Hematopoietic multipotent progenitor cell treated with erythropoietin and hydrocortisone succinate and interleukin-3 and kit ligand, for 8 days (in vitro differentiated cells): ENCODE data around the gene CMSS1.

Source experiments
- DNase-seq: peaks from one replicate; pipeline ENCODE4 v3.0.0-alpha.2; 2015

The CMSS1 gene

DNA sequence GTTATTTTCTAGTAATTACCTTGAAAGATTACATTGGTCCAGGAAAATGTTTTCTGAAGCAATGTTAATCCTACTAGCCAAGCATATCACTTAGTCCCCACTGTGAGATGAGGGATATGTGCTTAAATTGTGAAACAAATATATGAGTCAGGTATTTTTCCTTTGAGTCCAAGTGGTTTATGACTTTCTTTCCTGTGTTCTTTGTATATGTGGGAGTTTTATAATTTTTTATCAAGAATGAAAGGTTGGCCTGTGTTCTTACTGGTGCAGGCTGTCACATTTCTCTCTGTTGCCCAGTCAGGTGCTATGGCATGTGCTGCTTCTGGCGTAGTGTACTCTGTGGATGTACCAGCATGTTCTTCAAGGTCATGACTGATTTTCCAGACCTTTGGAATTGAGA, 147.4 kb downstream of the CMSS1 start:
- no peak for DNase-seq

DNA sequence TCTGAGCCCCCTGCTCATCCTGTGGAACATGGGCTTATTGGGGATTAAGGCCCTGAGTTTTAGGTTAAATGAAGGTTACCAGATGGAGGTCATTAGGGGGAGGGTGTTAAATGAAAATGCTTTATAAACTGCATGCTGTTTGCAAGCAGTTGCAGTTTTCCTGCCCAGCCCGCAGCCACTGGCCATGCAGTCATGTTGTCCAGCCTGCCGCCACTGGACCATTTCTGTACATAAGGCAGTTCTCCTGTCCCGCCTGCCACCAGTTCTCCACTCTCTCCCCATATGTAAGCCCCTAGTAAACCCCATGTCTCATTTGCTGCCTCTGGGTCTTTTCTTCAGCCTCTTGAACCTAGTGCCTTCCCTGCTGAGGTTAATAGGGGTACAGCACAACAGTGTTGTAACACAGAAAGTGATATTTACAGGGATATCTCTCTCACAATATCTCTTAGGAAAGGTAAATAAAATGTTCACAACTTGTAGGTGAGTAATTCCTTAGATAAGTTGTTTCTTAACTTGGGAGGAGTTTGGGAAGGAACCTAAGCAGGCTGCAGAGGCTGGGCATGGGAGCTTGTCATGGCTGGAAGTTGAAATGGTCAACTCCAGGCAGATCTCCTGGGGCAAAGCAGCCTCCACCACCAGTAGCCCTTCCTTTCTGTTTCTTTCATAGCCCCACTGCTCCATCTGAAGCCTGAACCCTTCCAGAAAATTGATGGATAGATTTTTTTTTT, 148.2 kb downstream of the CMSS1 start:
- DNase-seq, result no peak

DNA sequence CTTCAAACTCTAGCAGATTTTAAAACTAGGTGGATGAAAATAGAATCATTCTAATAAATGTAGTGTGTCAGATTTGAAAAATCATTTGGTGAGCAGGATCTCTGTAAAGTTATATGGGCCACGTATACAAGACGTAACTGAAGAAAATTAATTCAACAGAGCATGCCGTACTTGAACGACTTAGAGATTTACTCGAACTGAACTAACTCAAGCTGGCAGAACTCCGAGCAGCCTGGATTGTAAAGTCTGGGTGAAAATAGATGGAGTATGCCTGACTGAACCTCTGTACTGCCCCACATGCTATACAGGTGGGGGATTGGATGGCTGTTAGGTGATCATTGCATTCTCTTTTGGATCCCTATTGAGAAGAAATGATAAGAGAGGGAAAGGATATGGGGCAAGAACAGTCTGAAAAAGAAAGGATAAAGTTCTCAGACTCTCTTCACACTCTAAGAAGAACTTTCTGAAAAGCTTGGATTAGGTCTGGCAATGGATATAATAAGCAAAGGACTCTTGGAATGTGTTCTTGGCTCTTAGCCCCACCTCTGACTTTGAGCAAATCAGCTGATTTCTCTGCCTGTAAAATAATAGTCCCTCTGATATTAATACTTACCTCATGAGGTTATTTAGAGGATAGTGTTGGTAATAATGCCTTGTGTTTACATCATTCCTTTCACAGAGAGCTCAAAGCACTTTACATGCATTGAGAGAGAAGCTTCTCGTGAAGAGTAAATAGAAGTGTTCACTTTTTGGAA, 149.2 kb downstream of the CMSS1 start:
- no peak for DNase-seq

- DNase-seq, result no peak
Measured at GRCh38 chr3:99967796-99968195, 150.1 kb downstream of the CMSS1 start.

DNA sequence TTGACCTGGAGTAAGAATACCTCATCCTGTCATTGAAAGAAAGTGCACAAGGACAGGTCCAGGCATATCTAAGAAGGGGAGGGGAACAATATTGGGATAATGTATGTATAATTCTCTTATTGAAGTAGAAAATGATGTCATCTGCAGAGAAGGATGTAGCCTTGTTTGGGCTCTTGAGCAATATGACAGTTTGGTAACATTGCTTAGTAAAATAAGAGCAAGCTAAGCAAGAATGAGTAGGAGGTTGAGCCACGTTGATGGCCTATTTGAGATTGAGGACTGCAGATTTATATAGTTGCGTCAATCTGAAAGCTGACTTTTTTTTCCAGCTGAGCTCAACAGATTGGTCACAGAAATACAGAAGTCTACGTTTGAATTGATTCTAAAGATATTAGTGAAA, 151.5 kb downstream of the CMSS1 start:
- DNase-seq, result no peak

DNA sequence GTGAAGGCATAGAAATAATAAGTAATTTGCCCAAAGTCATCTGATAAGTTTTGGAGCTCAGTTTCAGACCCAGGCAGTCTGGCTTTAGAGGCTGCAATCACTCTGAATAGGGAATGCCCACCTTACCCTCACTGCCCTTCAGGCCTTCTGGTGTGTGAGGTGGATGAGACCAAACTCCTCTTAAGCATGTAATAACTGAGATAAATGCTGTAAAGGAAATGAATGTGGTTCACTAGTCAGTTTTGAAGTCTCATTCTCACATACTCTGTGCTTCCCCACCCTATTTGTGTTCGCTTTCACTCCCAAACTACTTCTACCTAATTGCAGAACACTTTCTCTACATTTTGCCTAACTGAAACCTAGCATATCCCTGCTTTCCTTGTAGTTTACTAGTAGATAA, 152.5 kb downstream of the CMSS1 start:
- no peak for DNase-seq

DNA sequence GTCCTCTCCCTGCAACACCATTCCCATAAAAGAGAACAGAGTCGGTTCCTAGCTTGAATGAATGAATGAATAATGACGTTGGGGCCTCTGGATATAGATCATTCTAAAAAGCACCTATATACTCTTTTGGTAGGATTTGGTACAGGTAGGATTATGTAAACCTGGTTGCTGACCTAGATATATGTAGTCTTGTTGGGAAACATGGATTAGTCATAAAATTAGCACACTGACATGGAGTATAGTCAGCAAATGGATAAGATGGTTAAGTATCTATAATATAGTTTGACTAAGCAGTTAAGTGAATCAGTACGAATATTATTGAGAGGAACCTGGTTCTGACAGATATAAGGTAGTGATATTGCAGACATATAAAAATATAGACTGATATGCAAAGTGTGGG, 154.1 kb downstream of the CMSS1 start:
- DNase-seq, result no peak

- no peak for DNase-seq
Measured at GRCh38 chr3:99972380-99973104, 154.9 kb downstream of the CMSS1 start.

- no peak for DNase-seq
Measured at GRCh38 chr3:99974989-99975388, 157.3 kb downstream of the CMSS1 start.

DNA sequence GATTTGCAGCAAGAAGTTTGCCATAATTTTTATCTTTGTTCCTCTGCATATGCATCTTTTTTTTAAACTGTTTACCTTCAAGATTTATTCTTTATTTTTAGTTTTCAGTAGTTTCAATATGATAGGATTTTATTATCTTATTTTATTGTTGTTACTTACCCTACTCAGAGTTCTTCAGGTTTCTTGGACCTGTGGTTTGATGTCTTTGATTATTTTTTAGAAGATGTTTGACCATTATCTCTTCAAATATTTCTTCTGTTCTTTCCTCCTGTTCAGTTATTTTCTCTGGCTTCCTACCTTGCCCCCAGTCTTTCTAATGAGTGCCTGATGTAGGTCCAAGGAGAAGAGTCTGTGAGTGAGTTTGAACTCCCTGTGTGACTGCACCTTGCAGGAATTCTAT, 158.9 kb downstream of the CMSS1 start:
- no peak for DNase-seq

GRCh38 chr3:99978221-99978620, 160.6 kb downstream of the CMSS1 start:
- DNase-seq, result no peak

- DNase-seq, result no peak
Measured at GRCh38 chr3:99980606-99981005, 162.9 kb downstream of the CMSS1 start.

- no peak for DNase-seq
Measured at GRCh38 chr3:99981138-99981537, 163.5 kb downstream of the CMSS1 start.

GRCh38 chr3:99982650-99983049, 165.0 kb downstream of the CMSS1 start:
- no peak for DNase-seq

DNA sequence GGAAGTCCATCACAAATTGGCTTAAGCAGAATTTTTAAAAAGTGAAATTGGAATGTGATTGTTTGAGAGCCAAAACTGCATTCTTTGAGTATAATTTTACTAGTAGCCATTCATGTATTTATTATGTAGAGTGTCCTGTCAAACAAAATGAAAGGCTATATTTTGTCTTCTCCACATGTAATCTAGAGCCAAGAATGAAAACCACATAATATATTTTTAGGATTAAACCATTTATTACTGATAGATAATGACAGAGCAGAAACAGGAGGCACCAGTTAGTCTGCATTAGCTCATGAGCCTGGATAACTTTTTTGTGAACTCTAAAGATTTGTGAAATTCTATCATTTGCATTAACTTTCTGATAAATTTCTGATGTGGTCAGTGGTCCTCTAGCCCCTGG, 166.5 kb downstream of the CMSS1 start:
- no peak for DNase-seq

GRCh38 chr3:99984668-99985067, 167.0 kb downstream of the CMSS1 start:
- no peak for DNase-seq

DNA sequence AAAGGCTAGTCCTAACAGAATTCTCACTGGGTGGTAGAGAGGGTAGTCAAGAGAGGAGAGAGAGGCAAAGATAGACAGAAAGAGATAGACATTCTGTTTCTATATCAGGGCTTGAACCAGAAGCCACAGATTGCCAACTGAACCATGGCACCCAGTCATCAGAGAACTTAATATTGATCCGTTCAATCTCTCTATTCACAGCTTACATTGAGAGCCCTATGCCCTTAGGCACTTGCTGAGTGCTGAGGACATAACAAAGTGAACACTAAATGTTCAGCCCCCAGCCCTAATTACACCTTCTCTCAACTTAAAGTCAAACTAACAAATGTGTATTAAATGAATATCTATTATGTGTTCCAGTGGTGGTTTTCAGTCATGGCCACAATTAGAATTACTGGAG, 172.5 kb downstream of the CMSS1 start:
- DNase-seq, result no peak

GRCh38 chr3:99997293-99997692, 179.6 kb downstream of the CMSS1 start:
- no peak for DNase-seq

DNA sequence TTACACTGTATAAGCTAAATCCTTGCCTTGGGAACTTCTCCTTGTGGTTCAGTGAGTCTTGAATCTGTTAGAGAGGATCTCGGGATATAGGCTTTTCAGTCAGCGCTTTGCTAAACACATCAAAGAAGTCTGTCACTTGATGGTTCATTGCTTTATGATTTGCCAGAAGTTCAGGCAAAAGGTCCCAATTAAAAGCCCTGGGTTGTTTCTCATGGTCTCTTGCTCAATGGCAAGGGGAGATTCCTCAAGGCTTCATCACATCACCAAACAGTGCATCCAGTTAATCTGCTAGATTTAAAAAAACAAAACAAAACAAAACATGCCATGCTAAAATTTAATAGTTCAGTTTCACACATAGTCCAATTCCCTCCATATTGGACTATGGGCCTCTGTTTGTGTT, 181.9 kb downstream of the CMSS1 start:
- DNase-seq, result no peak

DNA sequence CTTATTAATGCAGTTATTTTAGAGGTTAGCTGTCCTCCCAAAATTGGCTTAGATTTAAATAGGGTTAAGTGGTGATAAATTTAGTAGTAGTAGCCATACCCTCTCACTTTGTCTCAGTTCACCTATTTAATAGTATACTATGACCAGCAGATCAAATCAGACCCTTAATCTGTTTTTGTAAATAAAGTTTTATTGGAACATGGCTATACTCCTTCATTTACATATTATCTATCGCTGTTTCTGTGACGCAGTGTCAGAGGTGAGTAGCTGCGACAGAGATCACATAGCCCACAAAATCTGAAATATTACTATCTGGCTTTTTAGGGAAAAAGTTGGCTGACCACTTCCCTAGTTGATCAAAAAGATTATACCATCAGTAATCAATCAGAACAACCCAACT, 183.4 kb downstream of the CMSS1 start:
- DNase-seq, result no peak

- DNase-seq, result no peak
Measured at GRCh38 chr3:100001526-100002270, 184.0 kb downstream of the CMSS1 start.

GRCh38 chr3:100002599-100003350, 185.1 kb downstream of the CMSS1 start:
- DNase-seq, result no peak
